ENCODE results near the gene AMACR. TPM values are rescaled to one million over a fixed set of nuclear protein-coding genes. Genes with fewer than 3 reads are reported as not detected.
A peak's percentile ranks its signal among the peaks of the same experiment; 100 is the strongest.

AMACR gene
- total RNA-seq: 1 to 10 TPM; 4.8 to 4.9 TPM
- 1 to 10 TPM; 5.9 to 9.1 (median 7.2) TPM for polyA plus RNA-seq
- 0 to 0.59 (median 0.18) reads per million in 6 experiments for total RNA-seq

DNA sequence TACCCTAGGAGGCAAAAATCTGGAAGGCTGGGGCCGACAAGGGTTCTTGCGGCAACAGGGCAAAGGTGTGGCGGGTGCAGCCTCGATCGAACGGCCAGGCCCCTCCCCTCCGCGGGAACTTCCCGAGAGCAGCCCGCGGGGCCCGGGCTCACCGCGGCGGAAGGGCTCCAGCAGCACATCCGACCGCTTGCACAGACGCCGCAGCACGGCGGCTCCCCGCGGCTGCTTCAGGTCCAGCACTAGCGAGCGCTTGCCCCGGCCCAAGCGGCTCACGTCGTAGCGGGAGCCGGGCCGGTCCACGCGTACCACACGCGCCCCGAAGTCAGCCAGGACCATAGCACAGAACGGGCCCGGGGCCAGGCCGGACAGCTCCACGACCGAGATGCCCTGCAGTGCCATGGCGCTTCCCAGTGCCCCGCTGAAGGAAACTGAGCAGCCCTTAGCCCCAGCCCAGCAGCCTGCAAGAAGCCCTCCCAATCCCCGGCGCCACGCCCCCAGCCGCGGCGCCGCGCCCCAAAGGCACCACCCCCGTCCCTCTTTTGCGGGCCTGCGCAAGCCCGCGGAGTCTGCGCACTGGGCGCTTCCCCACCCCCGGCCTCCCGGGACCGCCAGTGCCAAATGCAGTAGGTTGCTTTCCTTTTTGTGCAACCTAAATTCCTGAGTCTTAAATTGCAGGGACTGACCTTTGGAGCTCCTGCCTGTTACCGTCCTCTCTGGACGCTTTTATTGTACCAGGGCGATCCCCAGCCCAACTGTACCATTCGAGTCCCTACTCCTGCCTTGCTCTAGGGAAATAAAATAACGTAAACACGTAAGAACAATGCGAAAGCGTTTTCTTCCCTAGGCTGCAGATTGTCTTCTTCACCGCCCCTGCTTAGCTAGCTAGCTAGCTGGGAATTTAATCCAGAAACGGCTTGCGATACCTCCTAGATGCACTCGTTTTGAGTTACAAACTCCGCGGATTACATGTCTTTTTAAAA is at the start of gene AMACR:
AMACR (minus strand) TSS at position 430 of the 980 bp plus-strand sequence; CDS start at position 399, 31 bp downstream.
- no peaks in the 10 kb centered on the region for H3K27me3 Mint-ChIP-seq
- H3K9me3 Mint-ChIP-seq: no peaks in the 10 kb centered on the region
- peaks cover 12 to 30% (median 23%) of the 10 kb centered on the region in 4 donors for H3K4me1 Mint-ChIP-seq
- ATAC-seq: peak; percentile 87 to 93
- H3K4me3 Mint-ChIP-seq: peak within 1 kb of the TSS; percentile 77 to 97 (median 92)
- peaks cover 5 to 19% (median 5%) of the 10 kb centered on the region in 3 donors for H3K36me3 Mint-ChIP-seq
- DNase-seq: peak; percentile 81 to 95 (median 87)
- POLR2A ChIA-PET: interaction anchor here (1.0 to 1.5 kb wide), 5 partner anchors 8 to 909 kb away, joined by 3 to 18 read pairs (median 4); partner anchors contain the start of genes BRIX1 and RAD1
- H3K27ac Mint-ChIP-seq: peak within 1 kb of the TSS; percentile 73 to 98 (median 96)

DNA sequence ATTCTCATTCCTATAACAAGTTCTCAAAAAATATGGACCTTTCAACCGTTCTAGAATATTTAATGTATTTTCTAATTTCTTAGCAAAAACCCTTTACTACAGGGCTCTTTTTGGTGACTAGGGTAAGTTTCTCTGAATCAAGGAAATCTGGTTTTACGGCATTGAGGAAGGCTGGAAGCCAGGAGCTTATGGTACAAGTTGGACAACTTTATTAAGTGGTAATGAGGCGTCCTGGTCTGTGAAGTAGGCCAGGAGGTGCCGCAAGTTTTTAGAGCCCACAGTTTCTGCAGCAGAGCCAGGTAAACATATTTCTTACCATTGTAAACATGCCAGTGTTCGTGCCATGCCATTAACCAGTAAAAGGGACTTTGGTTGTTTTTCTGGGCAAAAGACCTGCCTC is 49.7 kb upstream of the AMACR start:
- H3K27me3 Mint-ChIP-seq: no peaks in the 10 kb centered on the region
- no peaks in the 10 kb centered on the region for H3K4me1 Mint-ChIP-seq
- DNase-seq: no peak
- no peak overlapping the region for H3K27ac Mint-ChIP-seq
- peaks cover 0 to 3% (median 0%) of the 10 kb centered on the region in 9 donors for H3K9me3 Mint-ChIP-seq
- ATAC-seq: no peak
- no peak overlapping the region for H3K4me3 Mint-ChIP-seq
- peaks cover 7 to 34% (median 32%) of the 10 kb centered on the region in 3 donors for H3K36me3 Mint-ChIP-seq
- POLR2A ChIA-PET: no interaction called here

DNA sequence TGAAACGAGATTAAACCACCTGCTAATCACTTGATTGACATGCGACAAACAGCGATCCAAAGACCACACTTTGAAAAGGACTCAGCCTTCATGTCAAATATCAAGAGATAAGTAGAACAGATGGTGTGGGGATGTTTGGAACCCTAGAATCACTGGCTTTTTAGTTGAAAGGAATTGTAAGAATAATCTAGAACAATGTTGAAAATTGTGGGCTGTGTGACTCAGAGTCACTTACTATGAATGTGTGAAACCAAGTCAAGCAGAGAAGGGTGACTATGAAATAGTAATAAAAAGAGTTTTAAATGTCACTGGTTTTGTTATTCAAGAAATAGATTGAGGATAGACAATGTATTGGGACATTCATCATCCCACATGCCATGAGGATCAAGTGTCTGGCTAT is 49.3 kb upstream of the AMACR start:
- ATAC-seq (no peak), DNase-seq (no peak)
- H3K9me3 Mint-ChIP-seq: no peaks in the 10 kb centered on the region
- H3K36me3 Mint-ChIP-seq: peaks cover 4 to 31% (median 29%) of the 10 kb centered on the region in 3 donors
- H3K27me3 Mint-ChIP-seq: no peaks in the 10 kb centered on the region
- H3K4me3 Mint-ChIP-seq: no peak overlapping the region
- no peaks in the 10 kb centered on the region for H3K4me1 Mint-ChIP-seq
- POLR2A ChIA-PET: no interaction called here
- no peak overlapping the region for H3K27ac Mint-ChIP-seq

DNA sequence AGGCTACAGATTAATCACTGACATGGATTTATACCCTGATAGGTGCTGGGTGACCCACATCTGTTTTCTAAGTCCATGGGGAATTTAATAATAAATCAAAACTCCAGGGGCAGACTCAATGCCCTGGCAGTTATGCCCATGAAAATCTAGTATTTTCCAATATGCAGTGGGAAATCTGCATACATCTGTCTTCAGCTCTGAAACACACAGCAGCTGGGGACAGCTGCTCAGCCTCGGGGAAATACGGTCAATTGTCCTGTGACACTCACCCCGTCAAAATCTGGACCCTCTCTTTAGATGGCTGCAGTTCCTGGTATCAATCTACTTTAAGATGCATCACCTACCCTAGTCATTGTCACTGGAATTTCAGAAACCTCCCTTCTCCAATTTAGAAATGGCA is 47.8 kb upstream of the AMACR start:
- no peak overlapping the region for H3K27ac Mint-ChIP-seq
- POLR2A ChIA-PET: no interaction called here

DNA sequence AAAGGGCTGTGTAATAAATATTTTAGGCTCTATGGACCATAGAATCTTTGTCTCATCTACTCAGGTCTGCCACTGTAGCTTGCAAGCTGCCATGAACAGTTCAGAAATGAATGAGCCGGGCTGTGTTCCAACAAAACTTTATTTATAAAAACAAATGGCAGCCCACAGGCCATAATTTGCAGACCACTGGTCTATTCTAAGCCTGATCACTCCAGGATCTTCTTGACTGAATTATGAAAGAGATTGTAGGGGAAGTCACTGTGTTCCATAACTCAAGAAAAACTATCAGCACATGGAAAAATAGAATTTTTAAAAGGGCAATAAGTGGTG is 46.5 kb upstream of the AMACR start:
- H3K4me1 Mint-ChIP-seq: no peaks in the 10 kb centered on the region
- H3K27ac Mint-ChIP-seq: peak overlapping the region in 1 of 10 donors; percentile 75
- no peak overlapping the region for H3K4me3 Mint-ChIP-seq
- ATAC-seq (no peak), DNase-seq (no peak)
- POLR2A ChIA-PET: no interaction called here
- peaks cover 18 to 44% (median 29%) of the 10 kb centered on the region in 3 donors for H3K36me3 Mint-ChIP-seq
- no peaks in the 10 kb centered on the region for H3K27me3 Mint-ChIP-seq
- H3K9me3 Mint-ChIP-seq: no peaks in the 10 kb centered on the region

More for the DNA sequence above, 47.8 kb upstream of the AMACR start:
- no peak for DNase-seq
- Mint-ChIP-seq H3K9me3 (no peaks in the 10 kb centered on the region), H3K27me3 (no peaks in the 10 kb centered on the region), H3K36me3 (peaks cover 8 to 38% (median 30%) of the 10 kb centered on the region in 3 donors), H3K4me1 (no peaks in the 10 kb centered on the region), H3K4me3 (no peak overlapping the region)
- no peak for ATAC-seq

DNA sequence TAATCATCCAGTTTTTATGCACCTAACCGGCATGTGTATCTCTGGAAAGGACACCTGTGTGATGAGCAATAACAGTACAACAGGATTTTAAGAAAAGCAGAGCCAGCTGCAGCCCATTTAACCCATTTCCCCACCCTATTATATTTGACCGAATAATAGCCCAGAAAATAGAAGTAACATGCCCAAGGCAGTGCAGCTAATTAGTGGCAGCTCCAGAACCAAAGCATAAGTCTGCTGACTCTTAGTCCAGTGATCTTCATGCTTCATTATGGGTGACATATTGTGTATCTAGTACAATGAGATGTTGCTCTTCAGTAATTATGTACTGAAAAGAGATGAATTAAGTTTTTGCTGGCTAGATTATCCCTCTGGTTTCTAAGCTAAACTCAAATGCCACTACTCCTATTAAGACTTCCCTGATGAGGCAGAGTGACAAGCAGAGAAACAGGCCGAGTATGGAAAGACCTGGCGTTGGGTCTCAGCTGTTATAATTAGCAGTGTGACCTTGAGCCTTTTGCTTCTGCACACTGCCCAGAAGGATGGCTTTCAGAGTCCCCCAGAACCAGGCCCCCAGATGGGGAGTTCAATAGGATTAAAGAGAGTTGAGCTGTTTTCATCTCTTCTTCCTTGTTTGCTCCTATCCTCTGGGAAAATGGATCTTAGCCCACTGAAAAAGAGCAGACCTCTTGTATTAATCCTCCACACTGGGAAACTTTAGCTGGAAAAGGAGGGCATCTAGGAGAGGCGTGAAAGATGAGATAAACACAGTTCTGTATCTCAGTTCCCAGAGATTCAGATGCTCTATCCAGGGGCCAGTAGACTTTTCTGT is 45.9 kb upstream of the AMACR start:
- no peak for ATAC-seq
- Mint-ChIP-seq H3K36me3 (peaks cover 18 to 43% (median 26%) of the 10 kb centered on the region in 3 donors), H3K9me3 (no peaks in the 10 kb centered on the region), H3K27ac (peak overlapping the region in 1 of 10 donors; percentile 75), H3K4me3 (no peak overlapping the region), H3K27me3 (no peaks in the 10 kb centered on the region), H3K4me1 (no peaks in the 10 kb centered on the region)
- DNase-seq: no peak
- POLR2A ChIA-PET: no interaction called here

DNA sequence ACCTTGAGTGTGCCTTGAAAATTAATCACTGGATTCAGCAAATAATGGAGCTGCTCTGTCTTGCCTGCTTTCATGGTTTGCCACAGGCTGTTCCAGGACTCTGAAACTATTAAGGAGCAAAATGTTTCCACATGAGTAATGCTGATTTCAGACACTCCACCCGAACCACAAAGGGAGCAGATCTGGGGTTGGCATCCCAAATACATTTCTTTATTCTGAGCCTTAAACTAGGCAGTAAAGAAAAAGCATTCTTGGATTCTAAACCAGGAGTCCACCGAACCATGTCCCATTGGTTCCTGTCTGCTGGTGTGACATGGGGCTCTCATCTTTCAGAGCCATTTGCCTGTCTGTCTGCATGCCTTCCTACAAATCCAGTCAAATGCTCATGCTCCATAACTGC is 45.3 kb upstream of the AMACR start:
- Mint-ChIP-seq H3K27me3 (no peaks in the 10 kb centered on the region), H3K9me3 (no peaks in the 10 kb centered on the region), H3K36me3 (peaks cover 18 to 39% (median 21%) of the 10 kb centered on the region in 3 donors), H3K4me3 (no peak overlapping the region), H3K27ac (no peak overlapping the region), H3K4me1 (no peaks in the 10 kb centered on the region)
- DNase-seq (no peak), ATAC-seq (no peak)
- POLR2A ChIA-PET: no interaction called here

DNA sequence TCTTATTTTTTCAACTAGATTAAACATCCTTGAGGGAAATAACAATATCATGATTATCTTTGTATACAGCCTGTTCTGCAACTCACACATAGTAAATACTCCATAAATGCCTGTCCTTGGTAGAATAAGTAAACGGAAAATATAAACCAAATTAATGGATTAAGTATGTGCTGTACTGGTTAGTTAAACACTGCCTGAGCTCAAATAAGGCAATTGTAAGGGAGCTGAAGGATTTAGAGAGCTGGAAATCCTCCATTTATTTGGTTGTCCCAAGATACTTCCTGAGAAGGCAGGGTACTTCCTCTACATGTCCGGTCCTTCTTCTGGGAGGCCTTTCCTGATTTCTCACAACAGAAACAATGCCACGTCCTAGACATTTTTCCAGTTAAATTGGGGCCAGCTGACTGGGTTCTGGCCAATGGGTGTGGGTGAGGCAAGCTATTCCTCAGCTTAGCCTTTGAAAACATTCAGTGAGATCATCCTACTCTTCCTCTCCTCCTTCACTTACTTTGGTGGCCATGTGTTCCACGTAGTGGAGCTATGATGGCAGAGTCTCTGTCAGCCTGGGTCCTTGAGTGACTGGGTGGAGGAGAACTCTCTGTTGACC is 43.6 kb upstream of the AMACR start:
- Mint-ChIP-seq H3K36me3 (peaks cover 21 to 39% (median 25%) of the 10 kb centered on the region in 3 donors), H3K9me3 (no peaks in the 10 kb centered on the region), H3K4me3 (no peak overlapping the region), H3K4me1 (peaks cover 0 to 2% (median under 1%) of the 10 kb centered on the region in 4 donors), H3K27ac (no peak overlapping the region), H3K27me3 (no peaks in the 10 kb centered on the region)
- ATAC-seq (no peak), DNase-seq (no peak)
- POLR2A ChIA-PET: no interaction called here

DNA sequence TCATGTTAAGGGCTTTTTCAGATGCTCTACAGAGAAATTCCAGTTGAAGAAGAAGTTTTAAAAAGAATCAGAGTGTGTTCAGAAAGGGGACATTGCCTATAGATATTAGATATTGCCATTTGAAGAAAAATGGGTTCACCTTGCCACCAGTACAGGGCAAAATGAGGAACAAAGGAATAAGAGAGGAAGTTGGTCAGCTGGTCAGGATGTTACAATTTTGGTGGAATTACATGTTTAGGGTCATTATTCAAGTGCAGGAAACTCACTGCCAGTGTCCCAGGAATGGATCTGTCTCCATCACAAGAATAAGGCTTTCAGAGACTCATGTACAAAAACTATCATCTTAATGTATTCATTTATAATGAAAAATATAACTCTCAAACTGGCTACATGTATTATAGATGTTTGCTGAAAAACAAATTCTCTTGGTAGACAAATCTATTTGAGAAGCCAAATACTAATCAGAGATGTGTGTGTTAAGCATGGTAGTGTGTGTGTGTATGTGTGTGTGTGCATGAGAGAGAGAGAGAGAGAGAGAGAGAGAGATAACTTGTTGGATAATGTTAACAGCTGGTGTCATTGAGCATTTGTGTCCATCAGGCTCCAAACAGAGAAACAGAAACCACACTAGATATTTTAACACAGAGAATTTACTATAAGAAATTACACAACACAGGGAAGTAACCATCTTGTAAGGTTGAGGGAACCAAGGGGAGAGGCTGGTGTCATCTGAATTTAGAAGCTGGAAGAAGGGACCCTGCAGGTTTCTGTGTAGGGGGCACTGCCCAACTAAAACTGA is 40.1 kb upstream of the AMACR start:
- POLR2A ChIA-PET: no interaction called here
- no peak for ATAC-seq
- Mint-ChIP-seq H3K4me1 (peaks cover 0 to 24% (median 2%) of the 10 kb centered on the region in 4 donors), H3K9me3 (no peaks in the 10 kb centered on the region), H3K4me3 (no peak overlapping the region), H3K27me3 (no peaks in the 10 kb centered on the region), H3K27ac (peak overlapping the region in 2 of 10 donors; percentile 40 to 54), H3K36me3 (peaks cover 21 to 39% (median 25%) of the 10 kb centered on the region in 3 donors)
- DNase-seq: no peak

DNA sequence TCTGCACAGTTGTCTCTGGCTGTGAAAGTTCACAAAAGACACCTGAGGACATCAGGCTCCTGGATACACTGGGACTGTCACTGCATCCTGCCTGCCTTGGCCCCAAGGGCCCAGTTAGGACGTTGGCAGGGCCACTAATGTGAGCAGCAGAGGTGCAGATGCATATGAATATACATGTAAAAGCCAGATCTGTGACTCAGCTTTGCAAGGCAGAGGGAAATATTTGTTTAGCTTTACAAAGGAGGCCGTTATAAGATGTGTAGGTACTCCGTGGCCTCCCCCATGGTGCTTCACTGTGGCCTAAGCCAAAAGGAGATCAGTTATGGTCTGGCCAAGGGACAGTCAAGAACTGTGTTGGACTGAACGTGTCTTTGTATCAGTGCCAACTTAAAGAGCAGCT is 39.3 kb upstream of the AMACR start:
- Mint-ChIP-seq H3K27ac (no peak overlapping the region), H3K9me3 (no peaks in the 10 kb centered on the region), H3K4me3 (no peak overlapping the region), H3K36me3 (peaks cover 21 to 36% (median 25%) of the 10 kb centered on the region in 3 donors), H3K27me3 (no peaks in the 10 kb centered on the region), H3K4me1 (peaks cover 0 to 32% (median 2%) of the 10 kb centered on the region in 4 donors)
- no peak for ATAC-seq
- DNase-seq: no peak
- POLR2A ChIA-PET: no interaction called here

DNA sequence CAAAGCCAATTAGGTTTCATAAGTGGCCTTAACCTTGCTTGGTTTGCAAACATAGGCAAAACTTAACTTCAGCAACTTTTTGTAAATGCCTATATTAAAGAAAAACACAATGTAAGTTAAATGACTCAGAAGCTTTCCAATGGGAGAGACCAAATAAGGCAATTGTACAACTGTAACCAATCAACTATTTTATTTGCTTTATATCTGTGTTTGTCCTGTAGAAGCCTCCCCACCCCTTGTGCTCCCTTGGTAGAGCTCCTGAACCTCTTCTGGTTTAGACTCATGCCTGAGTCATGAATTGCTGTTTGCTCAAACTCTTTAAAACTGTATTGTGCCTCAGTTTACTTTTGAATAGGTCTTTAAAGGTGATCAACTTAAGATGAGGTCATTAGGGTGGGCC is 38.1 kb upstream of the AMACR start:
- no peak for ATAC-seq
- H3K27me3 Mint-ChIP-seq: no peaks in the 10 kb centered on the region
- no peaks in the 10 kb centered on the region for H3K9me3 Mint-ChIP-seq
- POLR2A ChIA-PET: no interaction called here
- H3K4me3 Mint-ChIP-seq: no peak overlapping the region
- peaks cover 13 to 25% (median 17%) of the 10 kb centered on the region in 3 donors for H3K36me3 Mint-ChIP-seq
- no peak for DNase-seq
- H3K27ac Mint-ChIP-seq: peak overlapping the region in 1 of 10 donors; percentile 45
- peaks cover 0 to 37% (median 2%) of the 10 kb centered on the region in 4 donors for H3K4me1 Mint-ChIP-seq

DNA sequence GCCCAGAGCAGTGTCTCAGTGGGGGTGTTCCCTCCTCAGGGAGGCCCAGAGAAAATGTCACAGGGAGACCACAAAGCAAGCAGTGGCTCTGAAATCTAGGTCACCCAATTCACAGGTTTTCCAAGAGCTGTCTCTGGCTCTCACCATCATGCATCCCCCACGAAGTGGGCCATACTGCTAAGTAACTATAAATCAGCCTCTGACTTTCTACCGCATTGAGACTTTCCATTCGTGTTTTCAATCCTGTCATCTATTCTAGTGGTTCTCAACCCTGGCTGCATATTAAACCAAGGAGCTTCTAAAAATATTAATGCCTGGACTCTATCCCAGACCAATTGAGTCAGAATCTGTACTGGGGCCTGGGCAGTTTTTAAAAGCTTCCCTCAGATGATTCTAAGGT is 37.2 kb upstream of the AMACR start:
- H3K4me1 Mint-ChIP-seq: peaks cover 0 to 39% (median 2%) of the 10 kb centered on the region in 4 donors
- no peak overlapping the region for H3K27ac Mint-ChIP-seq
- peaks cover 6 to 19% (median 10%) of the 10 kb centered on the region in 3 donors for H3K36me3 Mint-ChIP-seq
- H3K27me3 Mint-ChIP-seq: no peaks in the 10 kb centered on the region
- ATAC-seq (no peak), DNase-seq (no peak)
- H3K4me3 Mint-ChIP-seq: no peak overlapping the region
- no peaks in the 10 kb centered on the region for H3K9me3 Mint-ChIP-seq
- POLR2A ChIA-PET: no interaction called here
